NCI-H1417 (cell line): Measurements from ENCODE around the gene DMXL2.

ENCODE experiments used
- DNase-seq, 3 experiments: peaks; one replicate each; lab custom pipeline; 2025; lab: John Stamatoyannopoulos, UW

The DMXL2 gene

DNA sequence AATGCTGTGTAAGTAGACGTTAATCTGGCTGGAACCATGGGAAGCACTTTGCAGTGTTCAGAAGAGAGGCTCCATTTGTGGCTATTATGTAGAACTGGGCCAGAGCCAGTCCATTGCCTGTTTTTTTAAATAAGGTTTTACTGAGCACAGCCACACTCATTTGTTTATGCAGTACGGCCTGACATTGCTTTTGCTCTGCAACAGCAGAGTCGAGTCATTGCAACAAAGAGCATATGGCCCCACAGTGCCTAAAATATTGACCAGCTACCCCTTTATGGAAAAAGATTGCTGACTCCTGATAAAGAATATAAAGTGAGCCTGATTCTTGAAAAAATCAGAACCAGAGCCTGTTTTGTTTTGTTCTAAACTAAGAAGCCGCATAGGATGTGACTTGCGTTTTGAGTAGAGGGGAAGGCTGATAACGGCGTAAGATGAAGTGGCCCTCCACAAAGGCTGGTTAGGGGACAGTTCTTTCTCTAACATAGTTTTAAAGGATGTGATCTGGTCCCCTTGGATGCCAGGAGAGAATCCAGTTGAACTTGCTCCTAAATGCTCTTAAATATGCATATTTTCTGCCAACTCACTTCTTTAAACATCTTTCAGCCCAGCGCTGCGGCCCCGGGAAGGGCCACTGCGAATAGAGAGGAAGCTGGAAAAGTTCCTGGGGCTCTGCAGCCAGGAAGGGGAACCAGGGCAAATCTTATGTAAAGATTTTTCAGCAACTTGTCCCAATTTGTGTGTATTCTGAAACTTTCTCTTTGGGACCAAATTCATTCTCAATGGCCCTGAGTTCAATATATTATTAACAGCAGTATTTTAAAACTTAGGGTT is 216.7 kb downstream of the DMXL2 start:
- DNase-seq = no peak

GRCh38 chr15:51403946-51404695 is 218.4 kb downstream of the DMXL2 start:
- DNase-seq = no peak

GRCh38 chr15:51403072-51403878 is 219.3 kb downstream of the DMXL2 start:
- DNase-seq = peak in 2 of 3 experiments; percentile 1 to 45

DNA sequence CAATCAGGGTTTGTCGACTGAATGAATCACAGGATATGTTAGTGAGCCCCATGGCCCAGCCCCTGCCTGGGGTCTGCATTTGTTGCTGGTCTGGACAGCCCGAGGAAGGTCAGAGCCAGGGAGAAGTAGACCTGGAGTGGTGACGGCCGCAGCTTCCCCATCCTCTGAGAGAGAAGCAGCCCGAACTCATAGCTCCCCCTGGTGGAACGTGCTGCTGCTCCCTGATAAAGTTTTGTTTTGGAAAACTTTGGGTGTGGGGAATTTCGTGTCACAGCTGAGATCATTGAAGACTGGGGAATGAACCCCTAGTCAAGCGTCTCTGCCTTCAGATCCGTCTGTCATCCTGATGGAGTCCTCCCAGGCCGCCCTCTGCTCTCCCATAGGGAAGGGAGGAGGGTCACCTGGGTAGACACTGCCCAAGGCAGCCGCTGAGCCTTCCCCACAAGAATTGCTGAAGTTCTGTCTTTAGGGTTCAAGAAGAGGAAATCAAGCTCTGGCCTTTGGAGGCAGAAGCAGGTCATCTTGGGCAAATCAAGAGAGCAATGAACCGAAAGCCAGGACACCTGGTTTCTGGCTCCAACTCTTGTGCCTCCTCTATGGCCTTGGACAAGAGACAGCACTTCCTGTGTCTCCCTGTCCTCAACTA is 220.6 kb downstream of the DMXL2 start:
- DNase-seq = no peak

GRCh38 chr15:51401051-51401780 is 221.4 kb downstream of the DMXL2 start:
- DNase-seq = no peak

DNA sequence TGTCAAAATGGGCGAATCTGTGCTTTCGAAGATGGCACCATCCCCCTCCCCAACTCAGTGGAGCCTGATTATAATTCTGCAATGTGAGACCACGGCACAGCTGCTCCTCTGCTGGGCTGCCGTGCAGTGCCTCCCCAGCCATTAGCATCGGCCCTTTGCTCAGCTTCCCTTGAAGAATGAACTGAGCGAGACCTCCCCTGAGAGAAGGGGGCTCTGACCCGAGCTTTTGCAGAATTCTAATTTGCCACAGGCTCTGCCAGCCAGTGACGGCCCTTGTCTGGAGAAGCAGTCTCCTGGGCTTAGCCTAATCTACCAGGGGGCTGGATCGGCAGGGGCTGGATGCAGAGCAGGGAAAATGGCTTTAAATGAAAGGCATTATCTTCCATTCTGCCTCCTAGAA is 223.9 kb downstream of the DMXL2 start:
- no peak for DNase-seq
